Activated CD4-positive, alpha-beta T cell treated with anti-CD3 and anti-CD28 coated beads, Interleukin-2, Interleukin-4, amounts not matched to agents 100 ng/mL and 50 ng/mL, durations not matched to agents 16 hours and 8 hours (primary cell): ENCODE data around the gene XXYLT1.

Experiments
- DNase-seq: peaks from one replicate; pipeline ENCODE4 v3.0.0-alpha.2; 2020; ENCODE audit warnings: low spot score

The XXYLT1 gene

DNA sequence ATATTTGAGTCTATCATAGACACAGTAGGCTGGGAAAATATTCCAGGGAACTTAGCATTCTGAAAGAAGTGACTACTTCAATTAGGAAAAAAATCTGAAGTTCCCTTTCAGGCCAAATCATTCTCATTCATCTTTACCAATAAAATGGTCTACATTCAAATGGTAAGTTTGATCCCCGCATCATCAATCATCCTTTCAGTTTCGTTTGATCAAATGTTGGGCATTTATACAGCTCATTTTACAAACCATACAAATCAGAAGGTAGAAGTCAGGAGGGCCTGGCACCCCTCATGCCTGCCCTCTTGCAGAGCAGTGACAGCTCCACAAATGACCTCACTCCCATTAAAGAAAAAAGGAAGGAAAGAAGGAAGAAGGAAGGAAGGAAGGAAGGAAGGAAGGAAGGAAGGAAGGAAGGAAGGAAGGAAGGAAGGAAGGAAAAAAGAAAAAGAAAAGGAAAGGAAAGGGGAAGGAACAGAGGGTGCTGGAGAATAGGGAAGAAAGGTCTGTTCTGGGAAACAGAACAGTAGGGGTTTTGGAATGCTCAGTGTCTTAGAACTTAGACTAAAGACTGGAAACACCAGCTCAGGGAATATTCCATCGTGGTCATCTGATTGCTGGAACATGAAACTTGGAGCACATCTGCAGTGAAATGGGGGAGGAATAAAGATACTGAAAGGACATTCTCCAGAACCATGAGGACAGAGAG lies 86.1 kb downstream of the XXYLT1 start:
- no peak for DNase-seq

DNA sequence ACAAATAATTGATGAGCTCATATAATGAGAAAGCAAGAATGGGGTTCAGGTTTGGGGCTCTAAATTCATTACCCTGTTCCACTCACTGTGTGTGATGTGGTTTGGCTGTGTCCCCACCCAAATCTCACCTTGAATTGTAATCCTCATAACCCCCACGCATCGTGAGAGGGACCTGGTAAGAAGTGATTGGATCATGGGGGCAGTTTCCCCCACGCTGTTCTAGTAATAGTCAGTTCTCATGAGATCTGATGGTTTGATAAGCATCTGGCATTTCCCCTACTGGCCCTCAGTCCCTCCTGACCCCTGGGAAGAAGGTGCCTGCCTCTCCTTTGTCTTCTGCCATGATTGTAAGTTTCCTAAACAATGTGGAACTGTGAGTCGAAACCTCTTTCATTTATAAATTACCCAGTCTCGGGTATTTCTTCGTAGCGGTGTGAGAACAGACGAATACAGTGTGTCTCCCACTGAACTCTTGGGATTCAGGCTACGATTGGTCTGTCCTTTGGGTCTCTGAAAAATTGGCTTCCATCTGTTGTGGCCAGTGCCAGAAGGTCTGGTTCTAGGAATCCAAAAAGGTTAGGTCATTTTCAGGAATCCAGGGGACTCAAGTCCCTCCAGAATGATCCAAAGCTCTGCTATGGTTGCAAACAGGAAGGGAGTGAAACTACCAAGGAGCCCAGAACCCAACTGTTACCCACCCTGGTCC lies 87.7 kb downstream of the XXYLT1 start:
- DNase-seq, result no peak

DNA sequence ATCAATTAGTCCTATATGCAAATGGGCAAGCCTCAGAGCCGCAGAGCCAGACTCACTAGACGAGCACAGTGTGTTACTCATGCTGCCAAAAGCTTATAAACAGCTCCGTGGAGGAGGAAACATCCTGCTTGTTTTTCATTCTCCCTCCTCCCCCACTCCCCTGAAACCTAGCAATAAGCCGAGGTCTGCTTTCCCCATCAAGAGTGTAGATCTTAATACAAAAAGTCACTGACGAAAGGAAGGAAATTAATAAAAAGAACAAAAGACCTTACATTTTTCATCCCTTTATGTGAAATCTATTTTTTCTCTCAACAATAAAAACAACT lies 88.5 kb downstream of the XXYLT1 start:
- no peak for DNase-seq

DNA sequence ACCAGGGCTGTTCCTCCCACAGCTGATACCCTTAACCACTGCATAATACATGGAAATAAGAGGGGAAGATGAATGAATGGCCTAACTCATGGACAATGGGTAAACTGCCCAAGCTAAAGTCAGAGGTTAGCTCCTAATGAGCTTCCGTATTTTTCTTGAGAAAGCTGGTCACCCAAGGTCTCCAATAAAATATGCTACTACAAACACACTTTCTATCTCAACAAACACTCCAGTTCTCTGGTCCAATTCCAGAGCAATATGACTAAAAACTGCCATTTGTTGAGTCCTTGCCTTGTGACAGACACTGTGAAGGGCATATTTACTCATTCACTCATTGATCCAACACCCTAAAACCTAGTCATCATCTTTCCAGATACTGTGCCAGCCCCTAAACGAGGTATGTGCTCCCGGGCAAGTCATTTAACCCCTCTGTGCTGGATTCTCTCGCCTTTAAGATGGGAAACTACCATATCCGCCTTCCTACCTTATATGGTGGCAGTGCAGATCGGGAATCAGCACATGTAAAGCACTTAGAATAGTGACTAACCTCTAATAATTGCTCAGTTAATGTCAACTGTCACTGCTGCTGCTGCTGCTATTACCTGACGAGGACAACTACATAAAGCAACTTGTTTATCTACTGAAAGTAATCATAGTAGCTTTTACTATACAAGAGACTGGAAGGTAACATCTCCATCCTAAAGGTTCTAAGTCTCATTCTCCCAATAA lies 89.1 kb downstream of the XXYLT1 start:
- no peak for DNase-seq

DNA sequence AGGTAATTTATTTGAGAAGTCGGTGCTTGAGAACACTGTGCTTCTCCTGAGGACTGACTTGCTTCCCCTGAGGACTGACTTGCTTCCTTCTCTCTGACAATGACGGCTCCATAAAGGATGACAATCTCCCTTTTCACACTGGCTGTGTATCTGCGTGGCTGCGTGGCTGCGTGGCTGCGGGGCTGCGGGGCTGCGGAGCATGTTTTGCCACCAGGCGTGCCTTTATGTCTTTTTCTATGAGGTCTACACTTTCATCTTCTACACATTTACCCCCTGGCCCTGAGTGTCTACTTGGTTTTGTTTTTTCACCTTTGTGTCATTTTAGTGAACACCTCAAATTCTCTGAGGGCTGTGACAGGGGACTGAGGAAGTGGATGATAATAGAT lies 89.9 kb downstream of the XXYLT1 start:
- DNase-seq, result no peak

DNA sequence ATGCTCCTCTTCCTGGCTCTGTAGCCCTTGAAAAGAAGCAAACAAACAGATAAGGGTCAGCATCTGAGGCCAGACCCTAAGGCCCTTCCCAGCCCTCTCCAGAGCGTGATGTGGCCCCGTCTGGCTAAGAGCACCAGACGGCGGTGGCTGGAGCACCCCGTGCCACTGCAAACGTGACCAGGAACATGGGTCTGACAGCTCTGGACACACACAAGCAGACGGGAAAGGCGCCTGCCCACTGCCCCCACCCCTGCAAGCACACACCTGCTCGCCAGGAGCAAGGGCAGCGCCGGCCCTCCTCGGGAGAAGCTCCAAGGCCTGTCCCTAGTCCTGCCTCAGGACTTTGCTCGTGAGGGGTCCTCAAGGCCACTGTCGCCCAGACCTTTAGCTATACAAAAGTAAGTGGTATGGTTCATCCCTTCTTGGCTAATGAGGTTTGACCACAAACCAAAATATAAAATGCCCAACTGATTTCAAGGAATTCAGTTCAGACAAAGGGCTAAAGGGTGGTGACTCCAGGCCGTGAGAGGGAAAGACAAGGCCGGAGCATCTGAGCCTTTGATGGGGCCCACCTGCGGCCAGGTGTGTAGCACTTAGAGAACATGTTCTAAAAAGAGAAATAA lies 90.4 kb downstream of the XXYLT1 start:
- no peak for DNase-seq

DNA sequence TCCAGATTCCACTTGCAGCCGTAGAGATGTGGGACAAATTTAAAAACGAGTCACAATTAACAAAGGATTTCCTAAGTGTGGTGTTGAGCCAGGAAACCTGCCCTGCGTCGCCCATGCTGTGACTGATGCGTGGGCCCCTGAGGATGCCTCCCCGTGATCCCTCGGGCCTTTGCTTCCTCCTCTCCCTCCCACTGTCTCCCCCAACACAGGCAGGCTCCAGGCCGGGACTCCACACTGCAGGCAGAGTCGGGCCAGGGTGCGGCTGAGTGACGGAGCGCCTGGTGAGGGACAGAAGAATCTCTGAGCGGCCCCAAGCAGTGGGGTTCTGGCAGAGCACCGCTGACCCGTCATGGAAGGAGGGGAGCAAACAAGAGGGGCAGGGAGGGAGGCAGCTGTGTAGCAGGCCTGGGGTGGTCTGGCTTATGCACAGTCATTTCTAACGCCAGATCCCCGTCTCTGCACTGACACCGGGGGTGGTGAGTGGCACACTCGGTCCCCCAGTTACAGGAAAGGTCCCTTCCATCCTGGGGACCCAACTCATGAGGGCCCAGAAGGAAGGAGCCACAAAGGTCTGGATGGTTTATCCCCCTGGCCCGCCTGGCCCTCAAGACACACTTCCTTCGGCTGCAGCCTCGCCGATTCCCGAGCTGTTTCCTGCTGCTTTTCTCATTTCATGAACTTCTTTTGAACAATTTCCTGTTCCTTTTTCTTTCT lies 91.0 kb downstream of the XXYLT1 start:
- no peak for DNase-seq

DNA sequence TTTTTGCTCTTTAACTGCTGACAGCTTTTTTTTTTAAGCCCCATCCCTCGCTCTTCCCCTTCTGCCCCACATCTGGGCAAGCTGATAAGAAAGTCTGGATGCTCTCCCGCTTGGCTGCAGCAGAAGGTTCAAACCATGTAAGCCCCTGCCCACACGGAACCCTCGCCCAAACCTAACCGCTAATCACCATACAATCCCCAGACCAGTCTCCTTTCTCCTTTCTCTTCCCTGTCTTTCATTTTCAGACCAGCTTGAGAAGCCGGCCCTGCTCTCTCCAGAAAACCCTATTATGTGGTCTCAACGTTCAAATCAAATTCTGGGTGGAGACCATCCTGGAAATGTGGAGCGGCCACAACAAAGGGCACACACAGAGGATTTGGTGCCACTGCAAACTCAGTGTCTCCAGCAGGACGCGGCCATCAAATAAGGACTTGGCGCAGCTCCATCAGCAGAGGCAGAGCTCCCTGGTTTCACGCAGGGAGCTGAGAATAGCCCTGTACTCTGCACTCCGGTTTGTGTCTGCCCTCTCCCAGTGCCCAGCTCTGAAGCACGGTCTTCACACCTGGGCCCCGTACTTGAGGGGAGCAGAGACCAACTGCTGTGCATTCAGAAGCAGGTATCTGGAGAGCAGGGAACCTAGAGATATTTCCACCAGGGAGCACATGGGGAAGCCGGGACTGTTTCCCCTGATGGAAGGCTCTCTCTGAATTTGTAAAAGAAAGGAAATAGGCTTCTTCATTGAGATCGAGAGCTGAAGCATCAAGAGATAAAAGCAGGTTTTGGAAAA lies 92.6 kb downstream of the XXYLT1 start:
- DNase-seq, result no peak

DNA sequence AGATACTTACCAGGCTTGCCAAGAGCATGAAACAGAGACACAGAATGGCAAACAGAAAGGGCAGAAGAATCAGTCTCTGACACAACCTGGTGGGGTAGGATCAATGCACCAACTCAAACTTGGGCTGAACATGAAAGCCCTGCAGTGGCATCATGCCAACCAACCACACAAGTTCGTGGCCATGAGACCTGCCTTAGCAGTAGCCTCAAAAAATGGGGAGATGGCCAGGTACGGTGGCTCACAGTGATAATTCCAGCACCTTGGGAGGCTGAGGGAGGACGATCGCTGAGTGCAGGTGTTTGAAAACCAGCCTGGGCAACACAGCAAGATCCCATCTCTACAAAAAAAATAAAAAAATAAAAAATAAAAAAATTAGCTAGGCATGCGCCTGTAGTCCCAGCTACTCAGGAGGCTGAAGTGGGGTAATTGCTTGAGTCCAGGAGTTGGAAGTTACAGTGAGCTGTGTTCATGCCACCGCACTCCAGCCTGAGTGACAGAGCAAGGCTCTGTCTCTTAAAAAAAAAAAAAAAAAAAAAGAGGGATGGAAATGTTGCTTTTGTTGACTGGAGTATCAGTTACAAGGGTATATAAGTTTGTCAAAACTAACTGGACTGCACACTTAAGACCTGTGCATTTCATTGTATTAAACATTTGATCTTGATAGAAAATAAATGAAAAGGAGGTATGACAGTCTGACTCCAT lies 93.4 kb downstream of the XXYLT1 start:
- no peak for DNase-seq

DNA sequence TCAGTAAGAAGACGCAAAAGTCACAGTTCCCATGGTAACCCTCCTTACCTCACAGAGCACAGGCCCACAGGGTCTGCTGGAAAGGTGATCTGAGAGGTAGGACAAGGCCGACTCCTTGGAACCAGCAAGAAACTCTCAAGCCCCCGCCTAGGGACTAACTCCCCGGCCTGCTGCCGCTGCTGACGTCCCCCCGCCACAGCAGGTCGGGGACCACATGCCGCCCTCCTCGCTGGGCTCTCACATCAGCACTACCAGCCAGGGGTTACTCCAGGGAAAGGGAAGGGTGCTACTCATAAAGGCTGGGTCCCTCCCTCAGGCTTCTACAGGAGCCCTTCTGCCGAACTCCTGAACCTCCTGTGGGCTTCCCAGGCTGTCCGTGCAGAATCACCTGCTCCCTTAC lies 94.2 kb downstream of the XXYLT1 start:
- no peak for DNase-seq

DNA sequence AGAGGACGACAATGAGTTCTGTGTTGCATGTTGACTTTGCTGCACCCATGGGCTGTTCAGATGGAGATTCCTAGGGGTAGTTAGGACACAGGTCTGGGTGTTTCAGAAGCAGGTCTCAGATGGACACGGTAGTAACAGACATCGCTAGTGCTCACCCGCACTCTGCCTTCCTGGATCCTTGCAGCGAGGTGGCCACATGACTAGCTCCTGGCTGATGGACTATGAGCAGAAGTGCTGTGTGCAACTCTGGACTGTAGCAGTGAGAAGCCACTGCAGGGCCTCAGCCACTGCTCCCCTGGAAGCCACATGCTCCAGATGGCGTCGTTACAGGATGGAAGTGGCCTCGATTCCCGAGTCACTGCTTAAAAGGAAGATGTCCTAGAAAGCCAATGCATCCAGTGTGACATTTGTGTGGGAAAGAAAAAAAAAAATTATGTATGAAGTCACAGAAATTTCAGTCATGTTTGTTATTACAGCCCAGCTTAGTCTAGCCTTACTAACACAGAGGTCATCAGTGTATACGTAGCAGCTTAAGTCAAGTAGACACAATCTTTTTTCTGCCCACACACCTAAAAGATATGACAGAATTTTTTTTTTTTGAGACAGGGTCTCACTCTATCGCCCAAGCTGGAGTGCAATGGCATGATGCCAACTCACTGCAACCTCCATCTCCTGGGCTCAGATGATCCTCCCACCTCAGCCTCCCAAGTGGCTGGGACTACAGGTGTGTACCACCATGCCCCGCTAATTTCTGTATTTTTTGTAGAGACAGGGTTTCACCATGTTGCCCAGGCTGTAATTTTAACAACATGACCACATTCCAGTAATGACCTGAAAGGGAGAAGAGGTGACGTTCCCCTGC lies 95.3 kb downstream of the XXYLT1 start:
- no peak for DNase-seq

DNA sequence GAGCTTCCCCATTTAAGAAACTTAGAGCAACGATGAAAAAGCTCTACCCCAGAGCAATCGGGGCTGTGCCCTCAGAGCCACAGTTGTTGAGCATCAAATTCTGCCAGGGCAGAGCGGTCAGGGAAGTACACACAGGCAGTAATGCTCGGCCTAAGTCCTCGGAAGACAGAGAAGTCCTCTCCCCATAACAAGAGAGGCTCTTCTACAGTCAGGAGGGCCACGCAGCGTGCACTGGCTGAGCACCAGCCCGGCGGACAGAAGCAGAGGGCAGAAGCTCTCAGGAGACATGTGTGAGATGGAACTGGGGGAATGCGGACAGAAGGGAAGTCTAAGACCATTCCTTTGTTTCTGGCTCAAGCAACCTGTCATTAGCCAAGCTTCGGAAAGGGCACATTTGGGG lies 95.9 kb downstream of the XXYLT1 start:
- no peak for DNase-seq

DNA sequence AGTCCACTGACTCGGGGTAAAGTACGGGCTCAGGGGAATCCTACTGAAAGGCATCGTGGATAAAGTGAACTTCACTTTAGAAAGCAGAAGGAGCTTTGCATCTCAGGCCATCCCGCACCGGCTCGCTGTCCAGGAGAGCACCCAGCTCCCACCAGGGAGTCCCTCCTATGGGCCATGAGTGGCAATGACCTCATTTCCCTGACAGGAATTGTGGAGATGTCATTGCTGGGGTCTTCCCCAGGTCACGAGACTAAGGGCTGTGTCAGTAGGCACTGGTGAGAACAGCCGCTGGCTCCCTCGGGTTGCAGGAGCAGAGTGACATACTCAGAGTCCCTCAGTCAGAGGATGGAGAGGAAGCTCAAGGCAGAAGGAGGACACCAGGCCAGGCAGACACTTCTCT lies 97.3 kb downstream of the XXYLT1 start:
- no peak for DNase-seq

DNA sequence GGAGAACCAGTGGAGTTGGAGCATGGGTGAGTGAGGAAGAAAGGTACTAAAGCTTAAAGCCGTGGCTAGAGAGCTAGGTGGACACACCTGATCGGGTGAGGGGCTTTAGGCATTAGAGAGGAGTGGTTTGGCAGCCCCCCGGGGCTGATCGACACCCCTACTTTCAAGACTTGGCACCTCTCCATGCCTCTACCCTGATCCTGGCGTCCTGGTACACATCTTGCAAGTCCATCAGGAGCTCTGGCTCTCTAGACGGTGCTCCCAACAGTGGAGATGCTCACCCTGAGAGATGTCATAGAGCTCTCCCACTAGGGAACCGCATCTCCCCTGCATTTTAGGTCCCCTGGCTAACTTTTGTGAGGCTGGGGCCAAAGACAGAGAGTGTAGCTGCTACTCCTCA lies 98.1 kb downstream of the XXYLT1 start:
- no peak for DNase-seq

DNA sequence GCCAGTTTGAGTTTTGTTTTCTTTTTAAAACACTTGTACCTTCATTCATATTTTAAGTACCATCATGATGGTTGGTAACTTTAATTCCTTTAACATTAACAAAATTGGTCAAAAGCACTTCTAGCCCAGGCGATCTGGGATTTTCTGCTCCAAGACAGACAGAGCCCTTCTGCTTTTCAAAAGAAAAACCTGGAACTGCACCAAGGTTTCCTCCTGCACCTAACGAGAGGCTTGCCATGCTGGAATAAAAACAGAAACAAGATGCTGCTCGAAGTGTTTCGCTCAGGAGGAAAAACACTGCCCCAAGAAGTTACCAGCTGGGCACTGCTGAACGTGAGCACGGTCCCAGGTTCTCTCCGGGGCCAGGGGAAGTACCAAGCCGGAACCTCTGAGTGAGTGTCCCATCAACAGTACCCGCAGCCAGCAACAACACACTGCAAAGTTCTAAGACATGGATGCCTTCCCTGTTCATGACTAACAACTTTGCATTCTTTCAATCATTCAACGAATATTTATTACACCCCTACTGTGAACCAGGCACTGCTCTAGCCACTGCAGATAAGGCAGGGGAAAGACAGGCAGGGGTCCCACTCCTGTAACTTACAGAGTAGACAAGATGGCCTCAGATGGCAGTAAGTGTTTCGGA lies 98.8 kb downstream of the XXYLT1 start:
- no peak for DNase-seq

DNA sequence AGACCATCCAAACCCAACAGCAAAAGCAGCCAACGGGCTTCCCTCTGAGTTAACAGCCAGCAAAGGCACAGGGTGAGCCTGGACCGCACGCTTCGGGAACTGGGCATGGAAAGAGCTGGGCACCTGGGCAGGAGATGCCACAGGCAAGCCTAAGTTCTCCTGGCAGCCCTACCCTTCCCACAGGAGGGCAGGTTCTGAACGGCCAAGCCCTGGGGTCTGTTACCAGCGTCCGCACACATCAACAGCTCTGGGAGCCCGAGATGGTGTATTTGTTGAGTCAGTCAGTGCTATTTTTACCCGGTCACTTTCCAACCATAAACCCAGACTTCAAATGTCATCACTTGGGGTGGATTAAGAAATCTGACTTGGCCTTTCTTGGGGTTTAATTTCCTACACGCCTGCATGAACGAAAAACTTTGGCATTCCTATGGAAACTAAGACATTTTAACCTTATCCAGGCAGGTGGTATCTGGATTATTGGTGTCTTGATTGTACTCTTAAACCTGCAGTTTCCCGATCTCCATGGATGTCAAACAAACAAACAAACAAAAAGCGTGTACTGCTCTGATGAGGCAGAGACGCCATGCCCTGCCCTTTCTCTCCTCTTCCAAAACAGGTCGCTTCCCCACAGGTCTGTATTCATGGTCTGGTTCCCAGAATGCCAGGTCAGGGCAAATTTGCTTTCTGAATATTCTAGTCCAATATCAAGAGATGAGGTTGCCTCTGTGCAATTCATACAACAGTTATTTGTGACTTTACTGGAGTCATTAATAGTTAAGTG lies 99.7 kb downstream of the XXYLT1 start:
- DNase-seq, result no peak

DNA sequence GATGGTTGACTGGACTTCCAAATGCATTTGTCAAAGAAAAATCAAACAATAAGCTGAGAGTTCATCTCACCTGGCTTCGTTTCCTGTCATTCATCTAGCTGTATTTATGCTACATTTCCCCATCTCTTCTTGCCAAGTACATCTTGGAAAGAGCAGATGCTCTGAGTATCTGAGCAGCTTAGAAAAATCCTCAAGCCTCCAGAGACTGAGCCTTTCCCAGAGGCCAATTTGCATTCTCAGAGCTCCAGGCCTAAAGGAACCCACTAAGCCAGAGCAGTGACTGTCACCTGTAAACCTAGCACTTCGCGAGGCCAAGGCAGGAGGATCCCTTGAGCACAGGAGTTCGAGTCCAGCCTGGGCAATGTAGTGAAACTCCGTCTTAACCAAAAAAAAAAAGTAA lies 100.5 kb downstream of the XXYLT1 start:
- no peak for DNase-seq

DNA sequence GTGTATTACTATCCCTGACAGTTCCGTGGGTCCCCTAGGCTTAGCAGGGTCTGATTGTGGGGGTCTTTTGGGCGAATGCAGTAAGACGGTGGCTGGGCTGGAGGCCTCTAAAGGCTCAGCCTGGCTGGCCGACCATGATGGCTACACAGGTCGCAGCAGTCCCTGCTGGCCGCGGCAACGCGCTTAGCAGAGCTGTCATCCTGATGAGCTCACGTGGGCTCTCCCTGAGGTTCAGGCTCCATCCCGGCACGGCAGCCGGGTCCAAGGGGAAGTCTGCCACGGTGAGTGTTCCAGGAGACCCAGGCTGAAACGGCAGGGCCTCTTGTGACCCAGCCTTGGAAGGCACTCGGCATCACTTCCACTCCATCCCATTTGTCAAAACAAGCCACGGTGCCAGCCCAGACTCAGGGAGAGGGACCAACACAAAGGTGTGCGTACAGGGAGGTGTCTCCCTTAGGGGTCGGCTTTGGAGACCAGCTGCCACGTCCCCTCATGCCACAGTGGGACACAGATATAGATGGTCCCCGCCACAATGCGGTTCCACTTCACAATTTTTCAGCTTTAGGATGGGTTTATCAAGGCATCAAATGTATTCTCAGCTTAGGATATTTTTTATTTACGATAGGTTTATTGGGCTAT lies 101.8 kb downstream of the XXYLT1 start:
- DNase-seq, result no peak
